Omental fat pad (tissue), 4 donors: ENCODE data around the gene ATG5. TPM values are rescaled to one million over a fixed set of nuclear protein-coding genes. Genes with fewer than 3 reads are reported as not detected.

Experiments used
- ATAC-seq: fragments of 150-250 bp; one replicate; pipeline ENCODE4 v1.9.1; 2016; ENCODE audit warnings: mild to moderate bottlenecking, moderate library complexity; ENCODE audit not compliant: low FRiP score
- DNase-seq: peaks from one replicate; pipeline ENCODE4 v3.0.0-alpha.2; 2019; ENCODE audit warnings: low spot score
- CTCF ChIP-seq, 3 donors: fragments of 450-650 bp; IDR thresholded peaks; one replicate each; pipeline ENCODE4 v1.5.1; 2016 to 2017; ENCODE audit warnings: antibody characterized with exemption in 3 of 3, mild to moderate bottlenecking in 3 of 3, moderate library complexity in 2 of 3
- total RNA-seq, 4 donors: library from RNA; depleted of rRNA; stranded (reverse); fragments of >200 nt; gene quantifications; one replicate each; pipeline ENCODE4 v1.1.0, GENCODE V29; 2016

The ATG5 gene
- total RNA-seq, 4 donors from 2014 or later: 27.8 to 40.0 (median 31.8) TPM

GRCh38 chr6:106194949-106195921 is 130.3 kb downstream of the ATG5 start:
- DNase-seq: no peak
- no peak for ATAC-seq
- TF ChIP-seq CTCF (IDR thresholded peaks at IDR 0.05): no peak

- DNase-seq (no peak), ATAC-seq (no peak)
- no peak for TF ChIP-seq CTCF (IDR thresholded peaks at IDR 0.05)
Measured at GRCh38 chr6:106192824-106193223, 132.7 kb downstream of the ATG5 start.

- no peak for DNase-seq
- ATAC-seq: no peak
- no peak for TF ChIP-seq CTCF (IDR thresholded peaks at IDR 0.05)
Measured at GRCh38 chr6:106188104-106188794, 137.3 kb downstream of the ATG5 start.

GRCh38 chr6:106187424-106187982 is 138.1 kb downstream of the ATG5 start:
- TF ChIP-seq CTCF (IDR thresholded peaks at IDR 0.05): no peak
- ATAC-seq (no peak), DNase-seq (no peak)

- no peak for ATAC-seq
- no peak for DNase-seq
- TF ChIP-seq CTCF (IDR thresholded peaks at IDR 0.05): no peak
Measured at GRCh38 chr6:106186714-106187113, 138.8 kb downstream of the ATG5 start.

- no peak for TF ChIP-seq CTCF (IDR thresholded peaks at IDR 0.05)
- DNase-seq: no peak
- no peak for ATAC-seq
Measured at GRCh38 chr6:106186172-106186571, 139.4 kb downstream of the ATG5 start.
